GM20000 (cell line): ENCODE measurements around the gene DNHD1.

Source experiments
- DNase-seq: peaks from one replicate; pipeline ENCODE4 v3.0.0; 2012; ENCODE audit warnings: low spot score
- CTCF ChIP-seq: IDR thresholded peaks from 2 replicates; pipeline ENCODE4 v1.5.1; 2012; ENCODE audit warnings: mild to moderate bottlenecking, control low read depth; ENCODE audit errors: extremely low read depth, missing control alignments

The DNHD1 gene

GRCh38 chr11:6613496-6613895 is 116.4 kb downstream of the DNHD1 start:
- TF ChIP-seq CTCF, result no peak
- DNase-seq, result no peak

GRCh38 chr11:6614446-6614845 is 117.4 kb downstream of the DNHD1 start:
- TF ChIP-seq CTCF, result no peak

GRCh38 chr11:6615046-6615445 is 118.0 kb downstream of the DNHD1 start:
- DNase-seq, result no peak
- no peak for TF ChIP-seq CTCF

More at GRCh38 chr11:6614446-6614845, 117.4 kb downstream of the DNHD1 start:
- no peak for DNase-seq

- DNase-seq, result no peak
- no peak for TF ChIP-seq CTCF
Measured at GRCh38 chr11:6615882-6616585, 119.0 kb downstream of the DNHD1 start.

GRCh38 chr11:6616596-6617250 is 119.6 kb downstream of the DNHD1 start:
- DNase-seq, result no peak
- no peak for TF ChIP-seq CTCF

- TF ChIP-seq CTCF, result no peak
- DNase-seq, result no peak
Measured at GRCh38 chr11:6617315-6617781, 120.3 kb downstream of the DNHD1 start.
